CD8-positive, alpha-beta memory T cell (primary cell): Measurements from ENCODE around the gene C10orf105. TPM values are rescaled to one million over a fixed set of nuclear protein-coding genes. Genes with fewer than 3 reads are reported as not detected.
A peak's percentile ranks its signal among the peaks of the same experiment; 100 is the strongest.

ENCODE experiments used
- CTCF ChIA-PET: fragments of 350-600 bp; sonication (Branson Sonifier 250); formaldehyde crosslinking; loops from one replicate; lab custom pipeline; 2021; ENCODE audit warnings: antibody characterized with exemption; lab: Charles Lee
- POLR2A ChIA-PET: fragments of 350-600 bp; sonication (Branson Sonifier 250); formaldehyde crosslinking; loops from one replicate; lab custom pipeline; 2021; ENCODE audit warnings: antibody characterized with exemption; lab: Charles Lee
- DNase-seq, 5 donors: peaks; one replicate each; pipeline versions ENCODE4 v3.0.0 to v3.0.0-alpha.2; 2020 to 2022; ENCODE audit warnings: mixed read lengths in 1 of 5
- H3K27ac ChIP-seq: one replicate; pipeline ENCODE4 v1.7.0; 2013; ENCODE audit warnings: low read depth, mild to moderate bottlenecking, low read length, moderate library complexity
- H3K27me3 ChIP-seq: 2 replicates; pipeline ENCODE4 v1.7.0; 2013; ENCODE audit warnings: low read length, mild to moderate bottlenecking; ENCODE audit not compliant: insufficient read depth, poor library complexity, severe bottlenecking
- H3K36me3 ChIP-seq: 2 replicates; pipeline ENCODE4 v1.7.0; 2013; ENCODE audit warnings: mild to moderate bottlenecking, low read length, moderate library complexity; ENCODE audit not compliant: insufficient read depth
- H3K4me1 ChIP-seq: 2 replicates; pipeline ENCODE4 v1.7.0; 2013; ENCODE audit warnings: mild to moderate bottlenecking, low read length, moderate library complexity; ENCODE audit not compliant: insufficient read depth
- H3K4me3 ChIP-seq: 2 replicates; pipeline ENCODE4 v1.7.0; 2013; ENCODE audit warnings: mild to moderate bottlenecking, low read length
- H3K9me3 ChIP-seq: 2 replicates; pipeline ENCODE4 v1.7.0; 2013; ENCODE audit warnings: mild to moderate bottlenecking, low read length
- H3K27ac Mint-ChIP-seq, 8 donors: one replicate each; pipeline ENCODE4 v1.8.0; 2020 to 2021; ENCODE audit warnings: mixed read lengths in 8 of 8, mild to moderate bottlenecking in 6 of 8, inconsistent platforms in 3 of 8, moderate library complexity in 3 of 8
- H3K27me3 Mint-ChIP-seq, 2 donors: one replicate each; pipeline ENCODE4 v1.8.0; 2020 to 2021; ENCODE audit warnings: mixed read lengths in 2 of 2, mild to moderate bottlenecking in 1 of 2, moderate library complexity in 1 of 2
- H3K36me3 Mint-ChIP-seq, 3 donors: one replicate each; pipeline ENCODE4 v1.8.0; 2020 to 2021; ENCODE audit warnings: mixed read lengths in 3 of 3, inconsistent platforms in 1 of 3, mild to moderate bottlenecking in 1 of 3
- H3K4me1 Mint-ChIP-seq, 3 donors: one replicate each; pipeline ENCODE4 v1.8.0; 2020 to 2021; ENCODE audit warnings: mixed read lengths in 3 of 3, inconsistent platforms in 1 of 3, mild to moderate bottlenecking in 1 of 3
- H3K4me3 Mint-ChIP-seq, 7 donors: one replicate each; pipeline ENCODE4 v1.8.0; 2020 to 2021; ENCODE audit warnings: mixed read lengths in 7 of 7, mild to moderate bottlenecking in 6 of 7, moderate library complexity in 4 of 7, inconsistent platforms in 2 of 7
- H3K9me3 Mint-ChIP-seq, 5 donors: one replicate each; pipeline ENCODE4 v1.8.0; 2020 to 2022; ENCODE audit warnings: mixed read lengths in 5 of 5, mild to moderate bottlenecking in 3 of 5, moderate library complexity in 2 of 5, inconsistent platforms in 1 of 5
- polyA plus RNA-seq: library from polyadenylated mRNA; unstranded; fragments of 300-500 nt; fragmentation: Illumina TruSeq; gene quantifications from one replicate; pipeline ENCODE4 v1.2.3, GENCODE V29; 2021
- total RNA-seq, 2 experiments: library from RNA; stranded (reverse); gene quantifications; one replicate each; pipeline ENCODE4 v1.2.3, GENCODE V29; 2021

The C10orf105 gene
- total and polyA plus RNA-seq, 3 experiments from 2014 or later: 0.04 to 0.23 (median 0.11) TPM

- Histone ChIP-seq H3K27me3 (no peaks in the 10 kb centered on the region), H3K9me3 (no peaks in the 10 kb centered on the region), H3K36me3 (peaks cover 40% of the 10 kb centered on the region), H3K4me1 (peaks cover 93% of the 10 kb centered on the region), H3K27ac (no peak overlapping the region), H3K4me3 (no peak overlapping the region)
- no peak for DNase-seq
- ChIA-PET POLR2A (interaction anchor here (1.2 kb wide), 1 partner anchor 14 kb away, joined by 4 read pairs; no protein-coding TSS in a partner anchor), CTCF (interaction anchor here (0.7 to 3.8 kb wide), 8 partner anchors 10 to 54 kb away, joined by 3 to 28 read pairs (median 4); partner anchors contain the start of gene VSIR)
- Mint-ChIP-seq H3K4me3 (peak overlapping the region in 6 of 7 donors; percentile 15 to 76 (median 40)), H3K27me3 (no peaks in the 10 kb centered on the region), H3K4me1 (peaks cover 80 to 93% (median 88%) of the 10 kb centered on the region in 3 donors), H3K9me3 (no peaks in the 10 kb centered on the region), H3K36me3 (peaks cover 0 to 89% (median 15%) of the 10 kb centered on the region in 3 donors), H3K27ac (peak overlapping the region; percentile 54 to 96 (median 88))
Observed at GRCh38 chr10:71762324-71762723, 42.7 kb upstream of the C10orf105 start.

DNA sequence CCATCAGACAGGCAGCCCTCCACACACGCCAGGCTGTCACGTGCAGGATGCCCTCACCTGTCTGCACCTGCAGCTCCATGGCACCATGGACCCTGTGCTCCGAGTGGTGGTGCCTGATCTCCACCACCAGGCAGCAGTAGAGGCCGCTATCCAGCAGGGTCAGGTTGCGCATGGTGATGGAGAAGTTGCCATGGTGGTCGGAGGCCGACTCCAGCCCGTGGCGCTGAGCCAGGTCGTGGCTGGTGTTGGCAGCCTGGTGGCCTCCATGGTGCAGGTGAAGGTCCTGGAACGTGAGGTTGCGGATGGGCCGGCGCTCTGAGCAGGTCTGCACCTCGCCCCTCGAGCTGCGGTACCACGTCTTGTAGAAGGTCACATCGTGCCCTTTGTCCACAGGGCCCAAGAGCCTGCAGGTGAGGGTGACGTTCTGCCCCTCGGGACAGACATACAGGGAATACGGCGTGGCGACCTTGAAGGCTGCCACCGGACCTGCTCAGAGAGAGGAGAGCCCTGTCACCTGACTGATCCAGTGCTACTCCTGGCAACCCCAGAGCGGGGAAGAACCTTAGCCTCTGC is 42.0 kb upstream of the C10orf105 start:
- Mint-ChIP-seq H3K4me1 (peaks cover 80 to 93% (median 88%) of the 10 kb centered on the region in 3 donors), H3K27me3 (no peaks in the 10 kb centered on the region), H3K27ac (peak overlapping the region; percentile 83 to 96 (median 89)), H3K36me3 (peaks cover 0 to 84% (median 15%) of the 10 kb centered on the region in 3 donors), H3K9me3 (no peaks in the 10 kb centered on the region), H3K4me3 (peak overlapping the region in 5 of 7 donors; percentile 29 to 72 (median 48))
- peaks cover 93% of the 10 kb centered on the region for H3K4me1 ChIP-seq
- no peak overlapping the region for H3K27ac ChIP-seq
- ChIA-PET POLR2A (interaction anchor here (1.2 kb wide), 1 partner anchor 13 kb away, joined by 4 read pairs; no protein-coding TSS in a partner anchor), CTCF (interaction anchor here (0.7 to 3.8 kb wide), 6 partner anchors 9 to 54 kb away, joined by 3 to 28 read pairs (median 5); partner anchors contain the start of gene VSIR)
- H3K36me3 ChIP-seq: peaks cover 40% of the 10 kb centered on the region
- H3K4me3 ChIP-seq: no peak overlapping the region
- no peak for DNase-seq
- no peaks in the 10 kb centered on the region for H3K27me3 ChIP-seq
- H3K9me3 ChIP-seq: no peaks in the 10 kb centered on the region

DNA sequence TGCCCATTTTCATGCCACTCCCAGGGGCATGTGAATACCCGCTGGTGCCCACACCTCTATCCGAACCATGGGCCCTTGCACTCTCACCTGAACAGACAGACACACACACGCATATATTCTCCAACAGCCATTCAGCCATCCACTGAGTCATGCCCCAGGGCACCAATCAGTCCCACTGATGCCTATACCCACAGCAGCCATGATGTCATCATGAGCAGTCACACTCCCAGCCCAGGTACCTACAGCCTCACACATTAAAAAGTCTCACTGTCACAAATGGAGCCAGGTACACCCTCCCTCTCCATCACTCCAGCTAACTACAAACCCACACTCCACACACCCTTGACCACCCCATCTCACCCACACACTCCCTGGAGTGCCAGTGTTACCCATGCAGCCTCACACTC is 41.5 kb upstream of the C10orf105 start:
- Mint-ChIP-seq H3K27me3 (no peaks in the 10 kb centered on the region), H3K36me3 (peaks cover 1 to 84% (median 18%) of the 10 kb centered on the region in 3 donors), H3K4me3 (peak overlapping the region in 4 of 7 donors; percentile 30 to 72 (median 58)), H3K9me3 (no peaks in the 10 kb centered on the region), H3K27ac (peak overlapping the region; percentile 83 to 96 (median 89)), H3K4me1 (peaks cover 81 to 93% (median 88%) of the 10 kb centered on the region in 3 donors)
- no peak overlapping the region for H3K4me3 ChIP-seq
- peaks cover 39% of the 10 kb centered on the region for H3K36me3 ChIP-seq
- peaks cover 93% of the 10 kb centered on the region for H3K4me1 ChIP-seq
- H3K27ac ChIP-seq: no peak overlapping the region
- ChIA-PET CTCF (interaction anchor here (1.5 kb wide), 1 partner anchor 35 kb away, joined by 3 read pairs; no protein-coding TSS in a partner anchor), POLR2A (no interaction called here)
- no peaks in the 10 kb centered on the region for H3K9me3 ChIP-seq
- peak in 1 of 5 donors; percentile 53 for DNase-seq
- no peaks in the 10 kb centered on the region for H3K27me3 ChIP-seq

DNA sequence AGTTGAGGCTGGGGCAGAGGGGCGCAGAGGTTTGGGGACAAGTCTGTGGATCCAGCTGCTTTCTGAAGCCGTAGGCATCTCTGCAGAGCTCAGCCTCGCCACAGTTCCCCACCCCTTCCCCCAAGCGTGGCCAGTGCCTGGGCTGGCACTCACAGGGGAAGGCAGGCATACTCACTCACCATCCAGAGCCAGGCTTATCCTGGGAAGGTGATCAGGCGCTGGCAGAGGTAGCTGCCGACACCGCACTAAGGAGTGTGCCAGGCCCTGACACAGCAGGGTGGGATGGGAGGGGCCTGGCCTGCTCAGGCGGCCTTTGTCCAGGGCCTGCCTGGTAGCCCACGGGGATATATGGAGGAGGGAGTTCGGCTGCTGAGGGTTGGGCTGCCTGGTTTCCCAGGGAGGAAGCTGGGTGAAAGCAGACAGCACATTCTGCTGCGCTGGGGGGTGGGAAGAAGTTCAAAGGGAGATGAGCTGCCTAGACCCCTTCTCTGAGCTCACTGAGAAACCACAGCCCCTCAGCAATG is 37.9 kb upstream of the C10orf105 start:
- peak in 2 of 5 donors; percentile 46 to 62 for DNase-seq
- Histone ChIP-seq H3K4me1 (peaks cover 93% of the 10 kb centered on the region), H3K27me3 (no peaks in the 10 kb centered on the region), H3K27ac (no peak overlapping the region), H3K36me3 (peaks cover 30% of the 10 kb centered on the region), H3K4me3 (peak overlapping the region; percentile 23), H3K9me3 (no peaks in the 10 kb centered on the region)
- peak overlapping the region; percentile 82 to 98 (median 93) for H3K27ac Mint-ChIP-seq
- H3K36me3 Mint-ChIP-seq: peaks cover 2 to 80% (median 13%) of the 10 kb centered on the region in 3 donors
- POLR2A ChIA-PET: interaction anchor here (0.6 to 3.9 kb wide), 8 partner anchors 9 to 84 kb away, joined by 3 to 24 read pairs (median 8); partner anchors contain the start of gene VSIR
- peak overlapping the region in 6 of 7 donors; percentile 44 to 75 (median 67) for H3K4me3 Mint-ChIP-seq
- CTCF ChIA-PET: interaction anchor here (0.9 to 7.6 kb wide), 9 partner anchors 9 to 49 kb away, joined by 3 to 89 read pairs (median 7); partner anchors contain the start of gene VSIR
- no peaks in the 10 kb centered on the region for H3K27me3 Mint-ChIP-seq
- no peaks in the 10 kb centered on the region for H3K9me3 Mint-ChIP-seq
- H3K4me1 Mint-ChIP-seq: peaks cover 73 to 89% (median 82%) of the 10 kb centered on the region in 3 donors

DNA sequence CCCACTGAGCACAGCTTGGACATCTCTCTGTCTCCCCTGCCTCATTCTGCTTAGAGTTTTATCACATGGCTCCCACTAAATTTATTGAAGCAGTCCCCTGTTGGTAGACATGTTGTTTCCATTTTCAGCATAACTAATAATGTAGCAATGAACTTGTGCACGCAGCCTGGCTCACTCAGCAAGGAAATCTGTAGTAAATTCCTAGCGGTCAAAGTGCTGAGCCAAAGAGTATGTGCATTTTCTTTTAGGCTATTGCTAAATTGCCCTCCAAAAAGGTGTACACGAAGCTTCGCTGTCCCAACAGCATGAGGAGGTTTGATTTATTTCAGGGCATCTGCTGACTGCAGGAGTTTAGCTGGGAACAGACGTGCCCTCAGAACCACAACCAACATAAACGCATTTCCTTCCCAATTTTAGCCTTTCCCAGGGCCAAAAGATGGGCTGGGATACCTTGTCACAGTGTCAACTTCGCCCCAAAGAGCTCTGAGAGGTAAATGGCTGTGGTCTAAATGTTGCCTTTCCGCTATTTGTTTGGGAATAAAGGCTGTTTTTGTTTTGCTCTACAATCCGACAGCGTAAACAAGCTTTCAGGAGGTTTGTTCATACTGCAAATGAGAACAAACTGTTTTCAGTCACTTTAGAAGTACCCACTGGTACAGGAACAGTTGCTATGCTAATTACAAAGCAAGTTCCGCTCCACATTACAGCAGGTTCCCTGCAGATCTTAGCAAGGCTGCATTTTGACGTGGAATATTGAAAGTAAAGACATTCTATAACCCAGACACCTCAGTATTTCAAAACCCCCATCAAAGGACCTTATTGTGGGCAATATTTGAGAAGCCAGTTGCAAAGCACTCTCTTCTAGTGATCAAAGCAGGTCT is 37.0 kb upstream of the C10orf105 start:
- Histone ChIP-seq H3K4me3 (peak overlapping the region; percentile 23), H3K4me1 (peaks cover 93% of the 10 kb centered on the region), H3K9me3 (no peaks in the 10 kb centered on the region), H3K27me3 (no peaks in the 10 kb centered on the region), H3K27ac (no peak overlapping the region), H3K36me3 (peaks cover 30% of the 10 kb centered on the region)
- Mint-ChIP-seq H3K4me1 (peaks cover 74 to 89% (median 82%) of the 10 kb centered on the region in 3 donors), H3K9me3 (no peaks in the 10 kb centered on the region), H3K36me3 (peaks cover 2 to 80% (median 19%) of the 10 kb centered on the region in 3 donors), H3K27ac (peak overlapping the region; percentile 82 to 98 (median 93)), H3K27me3 (no peaks in the 10 kb centered on the region), H3K4me3 (peak overlapping the region; percentile 56 to 76 (median 68))
- DNase-seq: peak in 2 of 5 donors; percentile 68 to 83
- ChIA-PET CTCF (interaction anchor here (0.9 to 7.6 kb wide), 9 partner anchors 9 to 43 kb away, joined by 3 to 89 read pairs (median 7); partner anchors contain the start of gene VSIR), POLR2A (interaction anchor here (0.6 to 3.9 kb wide), 11 partner anchors 8 to 48 kb away, joined by 3 to 24 read pairs (median 5); partner anchors contain the start of gene VSIR)

GRCh38 chr10:71755179-71755879 is 35.8 kb upstream of the C10orf105 start:
- H3K9me3 Mint-ChIP-seq: no peaks in the 10 kb centered on the region
- Histone ChIP-seq H3K27ac (no peak overlapping the region), H3K27me3 (no peaks in the 10 kb centered on the region), H3K9me3 (no peaks in the 10 kb centered on the region), H3K4me3 (no peak overlapping the region), H3K4me1 (peaks cover 92% of the 10 kb centered on the region), H3K36me3 (peaks cover 17% of the 10 kb centered on the region)
- CTCF ChIA-PET: interaction anchor here (1.1 to 7.6 kb wide), 4 partner anchors 12 to 29 kb away, joined by 5 to 89 read pairs (median 16); partner anchors contain the start of gene VSIR
- peak overlapping the region in 7 of 8 donors; percentile 14 to 97 (median 89) for H3K27ac Mint-ChIP-seq
- no peak for DNase-seq
- peaks cover 69 to 87% (median 78%) of the 10 kb centered on the region in 3 donors for H3K4me1 Mint-ChIP-seq
- no peaks in the 10 kb centered on the region for H3K27me3 Mint-ChIP-seq
- POLR2A ChIA-PET: interaction anchor here (1.2 to 3.9 kb wide), 3 partner anchors 12 to 18 kb away, joined by 3 to 24 read pairs (median 5); partner anchors contain the start of gene VSIR
- peaks cover 2 to 77% (median 17%) of the 10 kb centered on the region in 3 donors for H3K36me3 Mint-ChIP-seq
- H3K4me3 Mint-ChIP-seq: peak overlapping the region in 2 of 7 donors; percentile 5 to 10
